ENCODE measurements around the gene PARK7. TPM values are rescaled to one million over a fixed set of nuclear protein-coding genes. Genes with fewer than 3 reads are reported as not detected.
A peak's percentile ranks its signal among the peaks of the same experiment; 100 is the strongest.

PARK7 gene
- total RNA-seq, 4 donors from 2014 or later: 48.2 to 85.8 (median 73.5) TPM

GRCh38 chr1:8013399-8013798, 51.9 kb downstream of the PARK7 start:
- Histone ChIP-seq H3K27me3 (no peaks in the 10 kb centered on the region), H3K4me1 (peaks cover 0 to 35% (median 0%) of the 10 kb centered on the region in 4 donors), H3K9me3 (no peaks in the 10 kb centered on the region), H3K27ac (no peak overlapping the region), H3K36me3 (peaks cover 0 to 46% (median 0%) of the 10 kb centered on the region in 3 donors), H3K4me3 (no peak overlapping the region)
- no peak for DNase-seq
- TF ChIP-seq POLR2A (IDR thresholded peaks at IDR 0.05): no peak
- TF ChIP-seq CTCF (IDR thresholded peaks at IDR 0.05): no peak

- TF ChIP-seq POLR2A (IDR thresholded peaks at IDR 0.05) (no peak), CTCF (IDR thresholded peaks at IDR 0.05) (no peak)
- DNase-seq: no peak
- H3K27ac ChIP-seq: no peak overlapping the region
- peaks cover 0 to 39% (median 0%) of the 10 kb centered on the region in 4 donors for H3K4me1 ChIP-seq
- H3K9me3 ChIP-seq: no peaks in the 10 kb centered on the region
- no peaks in the 10 kb centered on the region for H3K27me3 ChIP-seq
- H3K36me3 ChIP-seq: peaks cover 0 to 46% (median 0%) of the 10 kb centered on the region in 3 donors
- no peak overlapping the region for H3K4me3 ChIP-seq
Observed at GRCh38 chr1:8013800-8014199, 52.3 kb downstream of the PARK7 start.

GRCh38 chr1:8014381-8014988, 53.0 kb downstream of the PARK7 start:
- no peak for DNase-seq
- H3K4me3 ChIP-seq: no peak overlapping the region
- peaks cover 0 to 46% (median 0%) of the 10 kb centered on the region in 3 donors for H3K36me3 ChIP-seq
- TF ChIP-seq POLR2A (IDR thresholded peaks at IDR 0.05) (no peak), CTCF (IDR thresholded peaks at IDR 0.05) (no peak)
- H3K27ac ChIP-seq: peak overlapping the region in 1 of 4 donors; percentile 52
- no peaks in the 10 kb centered on the region for H3K27me3 ChIP-seq
- H3K9me3 ChIP-seq: no peaks in the 10 kb centered on the region
- H3K4me1 ChIP-seq: peaks cover 0 to 39% (median 0%) of the 10 kb centered on the region in 4 donors

- TF ChIP-seq CTCF (IDR thresholded peaks at IDR 0.05) (peak; percentile 37 to 91 (median 74)), POLR2A (IDR thresholded peaks at IDR 0.05) (no peak)
- Histone ChIP-seq H3K27me3 (no peaks in the 10 kb centered on the region), H3K4me3 (no peak overlapping the region), H3K9me3 (no peaks in the 10 kb centered on the region), H3K36me3 (peaks cover 0 to 43% (median 0%) of the 10 kb centered on the region in 3 donors), H3K4me1 (peaks cover 0 to 39% (median 0%) of the 10 kb centered on the region in 4 donors), H3K27ac (peak overlapping the region in 3 of 4 donors; percentile 38 to 52 (median 40))
- DNase-seq: peak in 1 of 3 donors; percentile 60
Observed at GRCh38 chr1:8015036-8015808, 53.7 kb downstream of the PARK7 start.

GRCh38 chr1:8015809-8016165, 54.3 kb downstream of the PARK7 start:
- Histone ChIP-seq H3K27ac (peak overlapping the region in 3 of 4 donors; percentile 38 to 52 (median 40)), H3K36me3 (peaks cover 0 to 38% (median 0%) of the 10 kb centered on the region in 3 donors), H3K9me3 (no peaks in the 10 kb centered on the region), H3K27me3 (no peaks in the 10 kb centered on the region), H3K4me3 (no peak overlapping the region), H3K4me1 (peaks cover 0 to 39% (median 0%) of the 10 kb centered on the region in 4 donors)
- no peak for DNase-seq
- no peak for TF ChIP-seq POLR2A (IDR thresholded peaks at IDR 0.05)

All from Peyer's patch (tissue), 4 donors.